HG02588 (cell line): ENCODE data around the gene WNT8B.

Source experiments
- ATAC-seq: cut with Tn5 transposase; IDR thresholded peaks from one replicate; pipeline ENCODE4 v1.9.1; 2021; ENCODE audit warnings: mild to moderate bottlenecking, moderate library complexity; ENCODE audit not compliant: unreplicated experiment

Gene WNT8B

GRCh38 chr10:100482834-100483185 lies 20.0 kb downstream of the WNT8B start:
- no peak for ATAC-seq

GRCh38 chr10:100483876-100484666 lies 21.3 kb downstream of the WNT8B start:
- no peak for ATAC-seq

- ATAC-seq, result no peak
These were observed 22.6 kb downstream of the WNT8B start for GRCh38 chr10:100485366-100485765.

- no peak for ATAC-seq
These were observed 23.1 kb downstream of the WNT8B start for GRCh38 chr10:100485801-100486495.

- no peak for ATAC-seq
These were observed 24.7 kb downstream of the WNT8B start for GRCh38 chr10:100487529-100487928.

GRCh38 chr10:100489396-100489795 lies 26.6 kb downstream of the WNT8B start:
- no peak for ATAC-seq

GRCh38 chr10:100490531-100490930 lies 27.7 kb downstream of the WNT8B start:
- no peak for ATAC-seq

- no peak for ATAC-seq
These were observed 33.8 kb downstream of the WNT8B start for GRCh38 chr10:100496567-100496966.

GRCh38 chr10:100498059-100498458 lies 35.2 kb downstream of the WNT8B start:
- no peak for ATAC-seq

GRCh38 chr10:100501423-100501822 lies 38.6 kb downstream of the WNT8B start:
- no peak for ATAC-seq

- no peak for ATAC-seq
These were observed 40.2 kb downstream of the WNT8B start for GRCh38 chr10:100502926-100503494.

- ATAC-seq, result no peak
These were observed 41.3 kb downstream of the WNT8B start for GRCh38 chr10:100504096-100504495.

- ATAC-seq, result no peak
These were observed 42.4 kb downstream of the WNT8B start for GRCh38 chr10:100505164-100505563.

GRCh38 chr10:100506596-100507356 lies 44.0 kb downstream of the WNT8B start:
- no peak for ATAC-seq

GRCh38 chr10:100507357-100507732 lies 44.5 kb downstream of the WNT8B start:
- ATAC-seq, result no peak

- ATAC-seq, result no peak
These were observed 45.5 kb downstream of the WNT8B start for GRCh38 chr10:100508266-100508665.

- no peak for ATAC-seq
These were observed 45.9 kb downstream of the WNT8B start for GRCh38 chr10:100508691-100509150.

- ATAC-seq, result no peak
These were observed 46.5 kb downstream of the WNT8B start for GRCh38 chr10:100509241-100509840.

- no peak for ATAC-seq
These were observed 47.9 kb downstream of the WNT8B start for GRCh38 chr10:100510533-100511308.

GRCh38 chr10:100515612-100516011 lies 52.8 kb downstream of the WNT8B start:
- no peak for ATAC-seq
